ENCODE measurements around the gene WDR70. TPM values are rescaled to one million over a fixed set of nuclear protein-coding genes. Genes with fewer than 3 reads are reported as not detected.
"Not testable (repeated sequence)": the region's sequence is repeated elsewhere in the genome, so short reads cannot be mapped to it uniquely, and the experiment has no call there.

Gene WDR70
- total RNA-seq, 1 donor from 2014 or later: 17.8 TPM

DNA sequence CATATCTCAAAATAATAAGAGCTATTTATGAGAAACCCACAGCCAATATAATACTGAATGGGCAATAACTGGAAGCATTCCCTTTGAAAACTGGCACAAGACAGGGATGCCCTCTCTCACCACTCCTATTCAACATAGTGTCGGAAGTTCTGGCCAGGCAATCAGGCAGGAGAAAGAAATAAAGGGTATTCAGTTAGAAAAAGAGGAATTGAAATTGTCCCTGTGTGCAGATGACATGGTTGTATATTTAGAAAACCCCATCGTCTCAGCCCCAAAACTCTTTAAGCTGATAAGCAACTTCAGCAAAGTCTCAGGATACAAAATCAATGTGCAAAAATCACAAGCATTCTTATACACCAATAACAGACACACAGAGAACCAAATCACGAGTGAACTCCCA, 66.7 kb downstream of the WDR70 start:
- intact Hi-C loops (cut with DNase I); ATAC-seq (ENCODE audit: poor library complexity); DNase-seq: not testable (repeated sequence)

DNA sequence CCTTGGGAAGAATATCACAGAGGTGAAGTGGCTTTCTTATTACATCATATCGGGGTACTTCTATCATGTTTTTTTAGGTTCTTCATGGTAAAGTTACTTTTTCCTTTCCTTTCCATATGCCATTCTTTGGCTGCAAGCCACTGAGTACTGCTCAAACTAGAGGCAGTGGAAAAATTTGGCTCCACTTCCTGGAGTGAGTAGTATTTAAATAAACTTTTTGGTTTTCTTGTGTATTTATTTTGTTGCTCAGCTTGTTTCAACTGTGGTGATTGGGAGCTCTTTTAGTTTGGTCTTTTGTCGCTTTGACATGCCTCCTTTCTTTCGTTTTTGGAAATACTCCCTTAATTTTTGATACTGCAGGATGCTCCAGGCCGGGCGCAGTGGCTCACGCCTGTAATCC, 69.8 kb downstream of the WDR70 start:
- ATAC-seq (ENCODE audit: poor library complexity) (no peak), DNase-seq (no peak)
- intact Hi-C loops (cut with DNase I): no loop called here

DNA sequence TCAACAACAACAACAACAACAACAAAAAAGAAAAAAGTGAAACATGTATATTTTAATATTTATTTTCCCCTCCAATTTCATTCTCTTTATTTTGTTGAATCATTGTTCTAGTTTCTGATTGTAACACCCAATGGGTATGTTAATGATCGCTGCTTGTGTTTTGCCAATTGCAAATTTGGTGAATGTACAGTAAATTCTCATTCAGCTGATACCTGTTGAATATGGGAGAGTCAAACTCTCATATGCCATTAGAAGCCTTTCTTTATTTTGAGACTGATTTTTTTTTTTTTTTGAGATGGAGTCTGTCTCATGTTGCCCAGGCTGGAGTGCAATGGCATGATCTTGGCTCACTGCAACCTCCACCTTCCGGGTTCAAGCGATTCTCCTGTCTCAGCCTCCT, 72.9 kb downstream of the WDR70 start:
- DNase-seq; ATAC-seq (ENCODE audit: poor library complexity); intact Hi-C loops (cut with DNase I): not testable (repeated sequence)

DNA sequence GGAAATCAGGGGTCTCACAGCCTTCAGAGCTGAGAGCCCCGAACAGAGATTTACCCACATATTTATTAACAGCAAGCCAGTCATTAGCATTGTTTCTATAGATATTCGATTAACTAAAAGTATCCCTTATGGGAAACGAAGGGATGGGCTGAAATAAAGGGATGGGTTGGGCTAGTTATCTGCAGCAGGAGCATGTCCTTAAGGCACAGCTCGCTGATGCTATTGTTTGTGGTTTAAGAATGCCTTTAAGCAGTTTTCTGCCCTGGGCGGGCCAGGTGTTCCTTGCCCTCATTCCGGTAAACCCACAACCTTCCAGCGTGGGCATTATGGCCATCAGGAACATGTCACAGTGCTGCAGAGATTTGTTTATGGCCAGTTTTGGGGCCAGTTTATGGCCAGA, 74.1 kb downstream of the WDR70 start:
- intact Hi-C loops (cut with DNase I); DNase-seq; ATAC-seq (ENCODE audit: poor library complexity): not testable (repeated sequence)

DNA sequence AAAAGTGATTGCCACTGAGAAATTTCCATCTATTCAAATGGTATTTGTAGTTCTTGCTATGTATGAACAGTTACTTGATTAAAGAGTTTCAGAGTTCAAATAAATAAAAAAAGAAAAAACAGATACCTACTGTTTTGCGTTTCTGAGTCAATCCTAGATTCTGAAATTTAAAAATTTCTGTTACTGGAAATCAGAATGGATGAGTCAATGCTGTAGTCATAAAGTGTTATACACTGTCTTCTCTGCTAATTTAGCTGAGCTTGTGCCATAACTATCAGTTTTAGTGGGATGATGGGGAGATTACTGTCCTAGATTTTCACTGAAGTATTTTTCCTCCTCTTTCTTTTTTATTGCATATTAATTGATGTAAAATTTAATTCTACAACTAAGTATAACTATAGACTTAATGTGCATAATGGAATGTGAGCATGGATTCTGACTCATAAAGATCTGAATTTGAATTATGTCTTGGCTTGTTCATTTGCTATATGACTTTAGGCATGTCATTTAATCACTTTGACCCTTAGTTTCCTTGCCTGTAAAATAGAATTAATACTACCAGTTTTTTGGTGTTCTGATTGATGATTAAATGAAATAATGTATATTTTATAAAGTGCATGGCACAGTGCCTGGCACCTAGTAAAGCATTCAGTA, 75.4 kb downstream of the WDR70 start:
- ATAC-seq (ENCODE audit: poor library complexity); intact Hi-C loops (cut with DNase I); DNase-seq: not testable (repeated sequence)

DNA sequence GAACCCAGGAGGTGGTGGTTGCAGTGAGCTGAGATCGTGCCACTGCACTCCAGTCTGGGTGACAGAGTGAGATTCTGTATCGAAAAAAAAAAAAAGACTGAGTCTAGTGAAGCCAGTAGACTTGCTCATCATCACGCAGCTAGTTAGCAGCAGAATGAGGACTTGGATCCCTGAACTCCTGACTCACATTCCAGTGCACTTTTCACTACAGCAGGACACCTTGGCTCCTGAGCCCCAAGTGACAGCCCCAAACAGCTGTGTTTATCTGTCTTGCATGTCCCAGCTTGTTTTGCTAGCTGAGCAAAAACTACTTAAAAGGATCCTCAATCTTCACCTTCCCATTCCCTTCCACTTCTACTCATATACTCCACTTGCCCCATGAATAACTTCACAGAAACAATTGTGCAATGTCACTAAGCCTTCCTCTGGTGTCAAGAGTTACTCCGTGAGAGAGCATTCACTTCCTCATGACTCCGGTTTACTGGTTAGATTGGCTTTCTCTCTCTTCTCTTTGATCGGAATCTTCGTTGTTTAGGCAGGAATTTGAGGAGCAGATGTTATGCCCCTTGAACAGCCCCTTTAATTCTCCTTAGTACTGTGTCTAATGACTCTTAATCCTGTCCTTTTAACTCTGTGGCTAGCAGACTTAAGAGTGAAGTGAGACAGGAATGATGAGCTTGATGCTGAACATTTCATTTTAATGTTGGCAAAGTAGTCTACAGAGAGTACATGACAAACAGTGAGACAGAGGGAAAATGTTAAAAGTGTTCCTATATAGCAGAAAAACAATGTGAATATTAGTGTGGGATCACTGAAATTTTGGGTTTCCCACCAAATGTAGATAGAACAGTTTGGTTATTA, 84.3 kb downstream of the WDR70 start:
- intact Hi-C loops (cut with DNase I); DNase-seq; ATAC-seq (ENCODE audit: poor library complexity): not testable (repeated sequence)

DNA sequence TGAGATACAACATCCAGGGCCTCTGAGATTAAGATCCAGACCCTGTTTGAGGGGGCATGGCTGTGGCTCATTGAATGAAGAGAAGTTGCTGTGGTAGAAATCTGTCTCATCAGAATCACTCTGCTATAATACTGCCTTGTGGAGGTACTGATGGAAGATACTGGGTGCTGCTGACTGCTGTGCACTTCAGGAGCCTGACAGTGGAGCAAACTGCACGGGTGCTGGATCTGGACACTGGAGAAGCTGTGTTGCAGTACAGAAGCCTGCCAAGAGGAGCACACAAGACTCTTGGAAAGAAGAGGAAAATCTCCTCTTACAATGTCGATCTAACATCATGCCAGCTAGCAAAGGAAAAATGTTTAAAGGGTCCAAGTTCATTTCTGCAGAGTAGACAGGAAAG, 85.5 kb downstream of the WDR70 start:
- ATAC-seq (ENCODE audit: poor library complexity); DNase-seq; intact Hi-C loops (cut with DNase I): not testable (repeated sequence)

DNA sequence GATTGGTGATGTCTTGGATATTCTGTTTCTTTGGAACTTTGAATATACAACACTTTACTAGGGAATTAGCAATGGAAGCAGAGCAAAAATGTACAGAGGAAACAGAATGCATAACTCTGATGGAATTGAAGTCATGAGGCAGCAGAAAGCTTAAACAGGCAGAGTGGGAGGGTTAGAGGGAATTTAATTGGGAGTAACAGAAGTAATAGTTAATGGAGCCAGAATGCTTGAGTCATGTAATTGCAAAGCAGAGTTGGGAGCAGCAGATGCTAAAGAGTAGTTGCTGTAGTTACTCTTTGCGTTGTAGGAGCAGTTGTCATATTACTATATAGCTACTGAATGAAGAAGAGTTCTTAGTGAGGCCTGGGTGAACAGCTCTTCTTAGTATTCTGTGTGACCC, 90.3 kb downstream of the WDR70 start:
- intact Hi-C loops (cut with DNase I); ATAC-seq (ENCODE audit: poor library complexity); DNase-seq: not testable (repeated sequence)

DNA sequence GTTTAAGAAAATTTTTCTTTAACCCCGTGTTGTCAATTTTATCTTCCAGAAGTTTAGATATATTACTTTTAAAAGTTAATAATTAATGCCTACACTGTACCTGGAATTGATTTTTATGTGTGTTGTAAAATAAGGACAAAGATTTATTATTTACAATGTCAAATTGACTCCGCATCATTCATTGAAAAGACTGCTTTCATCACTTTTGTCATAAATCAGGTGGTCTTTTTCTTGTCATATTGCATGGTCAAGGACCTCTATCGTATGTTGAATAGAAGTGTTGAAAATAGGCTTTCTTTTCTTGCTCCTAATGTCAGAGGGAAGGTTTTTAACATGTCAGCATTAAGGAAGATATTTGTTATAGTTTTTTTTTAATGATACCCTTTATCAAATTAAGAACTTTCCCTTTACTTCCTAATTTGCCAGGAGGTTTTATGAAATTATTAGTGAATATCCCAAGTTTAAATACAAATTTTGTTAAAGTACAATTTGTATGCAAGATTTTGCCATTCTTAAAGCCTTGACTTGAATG, 92.6 kb downstream of the WDR70 start:
- no peak for ATAC-seq (ENCODE audit: poor library complexity)
- intact Hi-C loops (cut with DNase I): no loop called here
- DNase-seq: no peak

DNA sequence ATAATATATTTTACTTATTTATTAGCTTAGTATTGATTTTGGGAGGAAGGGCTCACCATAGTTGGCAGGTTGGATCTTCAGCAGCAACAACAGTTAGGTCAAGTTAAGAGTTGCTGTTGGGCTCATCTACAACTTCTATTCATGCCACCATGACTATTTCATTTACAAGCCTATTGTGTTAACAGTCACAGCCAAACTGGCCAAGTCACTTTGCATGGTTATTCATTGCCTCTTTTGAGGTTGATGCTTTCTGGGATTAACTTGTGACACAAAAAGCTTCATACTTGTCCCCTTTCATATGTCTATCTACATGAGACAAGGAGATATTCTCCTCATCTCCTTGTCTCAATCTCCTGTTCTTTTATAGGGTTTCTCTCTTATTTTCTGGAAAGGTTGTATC, 98.3 kb downstream of the WDR70 start:
- intact Hi-C loops (cut with DNase I): no loop called here
- ATAC-seq (ENCODE audit: poor library complexity) (no peak), DNase-seq (no peak)

DNA sequence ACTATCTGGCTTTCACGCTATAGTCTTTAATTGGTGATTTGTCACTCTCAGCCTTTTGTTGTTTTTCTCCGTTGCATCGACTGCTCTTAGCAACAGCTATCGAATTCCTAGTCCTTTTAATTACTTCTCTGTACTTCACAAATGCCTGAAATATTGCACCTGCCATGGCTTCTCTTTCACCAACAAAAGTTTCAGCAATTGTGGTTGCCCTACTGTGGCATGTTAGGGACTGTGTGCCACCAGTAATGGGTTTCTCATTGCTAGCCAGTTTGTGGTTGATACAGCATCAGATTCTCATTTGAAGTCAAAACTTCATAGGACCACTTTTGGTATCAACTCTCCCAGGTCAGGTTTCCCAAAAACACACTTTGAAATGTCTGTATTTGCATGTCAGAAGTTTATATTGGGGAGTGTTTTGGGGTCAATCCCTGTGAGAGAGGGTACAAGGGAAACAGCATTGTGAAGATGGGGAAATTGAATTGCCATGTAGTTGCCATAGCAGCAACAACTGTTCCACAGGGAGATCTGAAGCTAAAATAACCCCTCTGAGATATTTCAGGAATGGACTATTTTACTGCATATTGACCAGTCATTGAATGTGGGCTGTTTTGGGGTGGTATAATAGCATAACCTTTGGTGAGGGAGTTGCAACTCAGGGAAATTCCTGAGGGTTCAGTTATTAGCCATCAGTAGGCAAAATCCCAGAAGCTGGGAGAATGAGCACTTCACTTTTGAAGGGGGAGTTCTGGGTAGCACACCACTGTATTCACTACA, 99.2 kb downstream of the WDR70 start:
- DNase-seq: no peak
- intact Hi-C loops (cut with DNase I): no loop called here
- ATAC-seq (ENCODE audit: poor library complexity): no peak

DNA sequence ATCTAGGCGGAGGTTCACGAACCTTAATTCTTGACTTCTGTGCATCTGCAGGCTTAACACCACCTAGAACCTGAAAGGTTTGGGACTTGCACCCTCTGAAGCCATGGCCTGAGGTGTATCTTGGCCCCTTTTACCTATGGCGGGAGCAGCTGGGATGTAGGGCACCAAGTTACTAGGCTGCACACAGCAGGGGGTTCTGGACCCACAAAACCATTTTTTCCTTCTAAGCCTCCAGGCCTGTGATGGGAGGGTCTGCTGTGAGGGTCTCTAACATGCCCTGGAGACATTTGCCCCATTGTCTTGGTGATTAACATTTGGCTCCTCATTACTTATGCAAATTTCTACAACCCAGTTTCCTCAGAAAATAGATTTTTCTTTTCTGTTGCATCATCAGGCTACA, 102.3 kb downstream of the WDR70 start:
- DNase-seq; intact Hi-C loops (cut with DNase I); ATAC-seq (ENCODE audit: poor library complexity): not testable (repeated sequence)

DNA sequence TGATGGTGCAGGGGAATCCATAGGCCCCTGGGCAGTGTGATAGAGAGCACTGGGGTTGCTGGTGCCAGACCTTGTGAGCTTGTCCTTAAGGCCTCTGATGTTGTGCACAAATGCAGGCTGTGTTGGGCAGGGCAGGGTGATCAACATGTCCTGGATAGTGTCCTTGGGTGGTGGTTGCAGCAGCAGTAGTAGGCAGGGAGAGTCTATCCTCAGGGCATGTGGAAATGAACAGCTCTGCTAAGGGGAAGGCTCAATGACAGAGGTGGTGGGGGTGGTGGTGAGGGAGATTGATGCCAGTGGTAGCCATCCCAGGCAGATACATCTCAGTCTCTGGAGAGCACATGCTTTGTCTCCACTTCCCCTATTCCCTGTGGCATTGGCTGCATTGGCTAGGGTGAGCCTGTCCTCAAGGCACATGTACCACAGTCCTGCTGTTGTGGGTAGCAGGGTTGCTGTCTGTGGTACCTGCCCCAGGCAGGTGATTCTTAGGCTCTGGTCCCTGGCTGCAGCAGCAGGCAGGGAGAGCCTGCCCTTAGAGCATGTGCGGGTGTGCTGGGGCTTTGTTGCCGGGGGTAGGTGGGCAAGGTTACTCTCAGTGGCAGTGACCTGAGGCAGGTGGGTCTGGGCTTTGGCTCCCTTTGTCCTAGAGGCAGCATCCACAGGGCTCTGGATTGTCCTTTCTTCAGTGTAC, 111.1 kb downstream of the WDR70 start:
- intact Hi-C loops (cut with DNase I): no loop called here
- ATAC-seq (ENCODE audit: poor library complexity) (no peak), DNase-seq (no peak)

DNA sequence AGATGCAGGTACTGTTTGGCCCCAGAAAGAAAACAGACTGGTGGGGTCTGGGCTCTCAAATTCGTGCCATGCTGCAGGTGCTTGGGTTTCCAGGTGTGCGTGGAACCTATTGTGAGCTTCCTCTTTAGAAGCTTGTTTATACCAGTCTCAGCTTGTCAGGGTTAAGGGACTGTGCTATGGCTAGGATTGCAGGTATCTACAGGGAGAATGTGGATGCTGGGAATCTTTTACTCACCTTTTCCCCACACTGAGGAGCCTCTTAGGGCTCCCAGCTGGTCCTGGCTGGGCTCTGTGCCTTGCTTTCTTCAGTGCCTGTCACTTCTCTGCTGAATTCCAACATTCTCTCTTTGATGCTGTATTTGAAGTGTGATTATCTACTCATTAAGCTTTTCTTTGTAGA, 111.8 kb downstream of the WDR70 start:
- no peak for ATAC-seq (ENCODE audit: poor library complexity)
- intact Hi-C loops (cut with DNase I): no loop called here
- DNase-seq: no peak

DNA sequence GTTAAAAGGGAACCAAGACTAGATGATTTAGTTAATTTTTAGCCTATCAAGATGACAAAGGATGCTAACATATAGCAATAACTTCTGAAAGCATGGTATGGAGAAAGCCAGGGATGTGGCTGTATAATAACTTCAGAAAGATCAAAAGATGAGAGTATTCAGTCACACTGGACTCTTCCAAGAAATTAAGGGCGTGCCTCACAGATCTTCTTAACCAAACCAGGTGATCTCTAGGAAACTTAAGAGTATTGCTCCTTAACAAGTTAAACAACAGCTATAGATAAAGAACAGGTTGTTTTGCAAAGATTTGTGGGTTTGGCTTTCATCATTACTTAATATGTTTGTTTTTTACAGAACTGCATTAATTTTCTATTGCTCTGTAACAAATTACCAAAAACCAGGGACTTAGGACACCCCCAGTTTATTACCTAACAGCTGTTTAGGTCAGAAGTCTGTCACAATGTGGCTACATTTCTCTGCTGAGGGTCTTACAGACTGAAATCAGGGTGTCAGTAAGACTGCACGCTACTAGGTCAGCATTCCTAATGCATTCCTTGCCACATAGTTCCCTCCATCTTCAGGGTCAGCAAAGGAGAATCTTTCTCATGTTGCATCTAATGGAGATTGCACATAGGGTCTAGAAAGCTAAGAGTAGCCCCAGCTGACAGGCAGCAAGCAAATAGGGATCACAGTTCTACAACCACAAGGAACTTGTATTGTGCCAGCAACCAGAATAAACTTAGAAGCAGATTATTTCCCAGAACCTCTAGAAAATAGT, 113.8 kb downstream of the WDR70 start:
- no peak for DNase-seq
- intact Hi-C loops (cut with DNase I): no loop called here
- ATAC-seq (ENCODE audit: poor library complexity): no peak

DNA sequence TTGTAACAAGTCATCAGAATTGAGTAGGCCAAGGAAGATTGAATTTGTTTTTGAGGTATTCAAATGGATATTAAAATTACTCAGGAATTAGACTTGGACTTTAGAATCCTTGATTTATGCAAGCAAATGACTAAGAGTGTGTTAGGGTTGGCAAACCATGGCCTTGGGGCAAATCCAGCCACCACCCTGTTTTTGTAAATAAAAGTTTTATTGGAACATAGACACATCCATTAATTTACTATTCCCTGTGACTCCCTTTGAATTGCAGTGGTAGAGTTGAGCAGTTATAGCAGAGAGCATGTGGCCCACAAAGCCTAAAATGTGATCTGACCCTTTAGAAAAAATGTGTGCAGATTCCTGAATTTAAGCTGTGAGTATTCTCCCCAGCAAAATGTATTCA, 115.6 kb downstream of the WDR70 start:
- intact Hi-C loops (cut with DNase I): no loop called here
- no peak for ATAC-seq (ENCODE audit: poor library complexity)

DNA sequence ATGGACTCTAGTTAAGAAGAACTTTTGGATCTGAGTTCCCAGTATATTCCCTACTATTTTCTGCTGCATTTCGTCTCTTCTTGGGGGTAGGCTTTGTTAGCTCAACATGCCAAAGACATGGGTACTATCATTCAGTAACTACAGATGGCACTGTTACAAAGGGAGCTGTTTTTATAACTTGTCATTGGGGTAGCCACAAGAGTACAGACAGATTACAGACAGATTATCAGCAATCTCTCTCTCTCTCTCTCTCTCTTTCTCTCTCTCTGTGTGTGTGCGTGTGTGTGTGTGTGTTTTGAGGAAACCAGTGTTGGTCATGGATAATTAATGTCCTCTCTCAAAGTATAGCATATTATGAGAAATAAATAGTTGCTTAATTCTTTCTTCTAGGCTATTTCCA, 116.1 kb downstream of the WDR70 start:
- ATAC-seq (ENCODE audit: poor library complexity): no peak
- no peak for DNase-seq
- intact Hi-C loops (cut with DNase I): no loop called here

More for the DNA sequence above, 115.6 kb downstream of the WDR70 start:
- DNase-seq: no peak
